Endothelial cell of umbilical vein (primary cell): ENCODE measurements around the gene PLAC8.

Experiments used
- EZH2 ChIP-seq: IDR thresholded peaks from 2 replicates; pipeline ENCODE4 v1.6.1; 2012; ENCODE audit warnings: borderline replicate concordance, low read depth, mild to moderate bottlenecking, moderate library complexity, low read length, inconsistent platforms; ENCODE audit not compliant: severe bottlenecking
- FOS ChIP-seq: IDR thresholded peaks from 2 replicates; pipeline ENCODE4 v1.6.1; 2011; ENCODE audit warnings: mild to moderate bottlenecking, low read length, moderate library complexity, borderline replicate concordance; ENCODE audit not compliant: insufficient read depth
- GATA2 ChIP-seq: IDR thresholded peaks from 2 replicates; pipeline ENCODE4 v1.7.0; 2011; ENCODE audit warnings: low read depth, mild to moderate bottlenecking, moderate library complexity, mixed read lengths, low read length; ENCODE audit not compliant: insufficient read length, insufficient read depth
- POLR2A ChIP-seq: IDR thresholded peaks from 2 replicates; pipeline ENCODE4 v1.6.1; 2012; ENCODE audit warnings: low read depth, mild to moderate bottlenecking, control low read depth, low read length
- POLR2AphosphoS5 ChIP-seq: IDR thresholded peaks from 2 replicates; pipeline ENCODE4 v1.6.1; 2012; ENCODE audit warnings: low read depth, mild to moderate bottlenecking, control low read depth, low read length, moderate library complexity; ENCODE audit not compliant: insufficient read depth
- TF ChIP-seq, protein P1 (sequence below), 2 donors: IDR thresholded peaks; 1 replicate in 1 of 2; 2 replicates in 1 of 2; pipeline ENCODE4 v1.5.1; 2011; ENCODE audit warnings: low read length in 2 of 2, mild to moderate bottlenecking in 2 of 2, moderate library complexity in 2 of 2, control low read depth in 1 of 2, inconsistent platforms in 1 of 2, low read depth in 1 of 2; ENCODE audit not compliant: insufficient read depth in 1 of 2; ENCODE audit errors: extremely low read depth in 1 of 2

DNA sequence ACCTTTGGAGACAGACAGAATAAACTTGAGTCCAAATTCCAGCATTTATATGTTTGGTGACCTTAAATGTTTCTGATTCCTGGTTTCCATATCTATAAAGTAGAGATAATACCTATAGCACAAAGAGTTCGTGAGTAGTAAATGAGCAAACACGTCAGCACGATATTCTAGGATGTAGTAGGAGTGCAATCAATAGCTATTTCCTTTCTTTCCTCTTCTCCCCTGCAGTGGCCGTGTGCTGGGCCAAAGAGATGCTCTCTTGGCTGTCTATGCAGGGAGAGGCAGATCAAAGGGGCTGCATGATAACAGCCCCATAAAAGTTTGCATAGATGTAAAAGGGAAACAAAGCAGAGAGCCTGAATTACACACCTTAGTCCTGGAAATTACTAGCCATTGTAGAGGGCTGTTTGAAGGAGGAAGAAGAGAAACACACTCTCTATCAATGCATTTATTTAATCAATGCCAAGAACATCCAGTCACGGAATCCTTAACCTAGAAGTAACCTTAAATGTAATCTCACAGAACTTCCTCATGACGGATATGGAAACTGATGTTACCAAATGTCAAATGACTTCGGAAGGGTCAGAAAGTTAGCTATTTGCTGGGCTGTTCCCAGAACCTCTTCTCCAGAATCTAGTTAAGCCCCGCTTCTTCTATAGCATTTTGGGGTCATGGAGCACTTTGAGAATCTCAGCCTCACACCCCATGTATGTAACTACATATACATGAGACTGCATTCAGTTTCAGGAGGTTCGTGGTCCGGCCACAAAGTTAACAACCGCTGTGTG, 35.5 kb upstream of the PLAC8 start:
- TF ChIP-seq POLR2A, result no peak
- TF ChIP-seq, protein P1, sequence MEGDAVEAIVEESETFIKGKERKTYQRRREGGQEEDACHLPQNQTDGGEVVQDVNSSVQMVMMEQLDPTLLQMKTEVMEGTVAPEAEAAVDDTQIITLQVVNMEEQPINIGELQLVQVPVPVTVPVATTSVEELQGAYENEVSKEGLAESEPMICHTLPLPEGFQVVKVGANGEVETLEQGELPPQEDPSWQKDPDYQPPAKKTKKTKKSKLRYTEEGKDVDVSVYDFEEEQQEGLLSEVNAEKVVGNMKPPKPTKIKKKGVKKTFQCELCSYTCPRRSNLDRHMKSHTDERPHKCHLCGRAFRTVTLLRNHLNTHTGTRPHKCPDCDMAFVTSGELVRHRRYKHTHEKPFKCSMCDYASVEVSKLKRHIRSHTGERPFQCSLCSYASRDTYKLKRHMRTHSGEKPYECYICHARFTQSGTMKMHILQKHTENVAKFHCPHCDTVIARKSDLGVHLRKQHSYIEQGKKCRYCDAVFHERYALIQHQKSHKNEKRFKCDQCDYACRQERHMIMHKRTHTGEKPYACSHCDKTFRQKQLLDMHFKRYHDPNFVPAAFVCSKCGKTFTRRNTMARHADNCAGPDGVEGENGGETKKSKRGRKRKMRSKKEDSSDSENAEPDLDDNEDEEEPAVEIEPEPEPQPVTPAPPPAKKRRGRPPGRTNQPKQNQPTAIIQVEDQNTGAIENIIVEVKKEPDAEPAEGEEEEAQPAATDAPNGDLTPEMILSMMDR (IDR thresholded peaks at IDR 0.05; ENCODE audit: extremely low read depth in 1 of 2, insufficient read depth in 1 of 2, low read depth in 1 of 2, low read length in 2 of 2), result no peak
- TF ChIP-seq GATA2, result no peak
- TF ChIP-seq EZH2, result no peak
- TF ChIP-seq FOS, result no peak
- TF ChIP-seq POLR2AphosphoS5, result no peak
